Measurements from ENCODE around the gene JARID2. TPM values are rescaled to one million over a fixed set of nuclear protein-coding genes. Genes with fewer than 3 reads are reported as not detected.
A peak's percentile ranks its signal among the peaks of the same experiment; 100 is the strongest.

The JARID2 gene
- total and polyA plus RNA-seq, 9 of the 15 experiments (the other 6 are each of a cell fraction or from before 2014, with no cell fraction given): 5.0 to 29.0 (median 15.6) TPM

DNA sequence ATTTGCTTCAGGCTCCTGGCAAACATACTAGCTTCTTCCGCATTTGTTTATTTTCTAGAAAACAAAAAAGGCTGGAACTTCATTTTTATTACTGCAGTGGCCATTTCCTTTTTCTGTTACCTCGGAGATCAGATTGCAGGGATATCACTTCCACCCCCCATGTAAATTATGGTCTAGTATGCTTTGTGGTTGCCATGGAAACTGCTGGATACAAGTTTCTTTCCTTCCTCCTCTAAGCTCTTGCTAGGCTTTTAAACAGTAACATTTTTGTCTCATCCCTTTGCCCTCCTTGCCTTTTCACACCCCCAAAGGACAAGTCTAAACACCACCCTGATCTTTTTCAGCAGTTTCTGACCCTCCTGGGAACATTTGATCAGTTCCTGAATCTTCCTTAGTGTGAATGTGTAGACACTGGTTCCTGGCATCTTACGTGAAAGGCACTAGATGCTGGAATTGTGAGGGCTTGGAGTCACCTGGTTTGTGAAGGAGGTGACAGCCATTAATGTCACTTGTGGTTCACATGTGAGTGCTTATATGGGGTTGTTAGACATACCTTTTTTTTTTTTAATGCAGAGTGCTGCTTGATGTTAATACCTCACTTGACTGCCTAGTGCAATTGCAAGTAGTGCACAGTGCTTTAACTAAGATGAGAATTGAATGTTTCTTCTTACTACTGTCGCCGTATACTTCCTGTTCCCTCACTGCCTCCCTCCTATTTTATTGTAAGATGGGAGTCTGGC is 181.6 kb downstream of the JARID2 start:
- POLR2A ChIA-PET: interaction anchor here (0.5 to 0.6 kb wide), 2 partner anchors 22 to 179 kb away, joined by 3 read pairs; no protein-coding TSS in a partner anchor
- CTCF ChIA-PET (ENCODE audit: low intra/inter-chr PET ratio): no interaction called here
- no peak overlapping the region for H3K27ac ChIP-seq (ENCODE audit: extremely low read depth, low read depth, low read length)

More for the DNA sequence above, 181.6 kb downstream of the JARID2 start:
- ATAC-seq (no peak), DNase-seq (ENCODE audit: extremely low read depth in 1 of 4, low spot score in 3 of 4) (no peak), FAIRE-seq (no peak)
- Histone ChIP-seq H3K27me3 (ENCODE audit: control insufficient read depth in 2 of 2, insufficient read depth in 2 of 2, low read length in 2 of 2) (no peaks in the 10 kb centered on the region), H3K4me3 (no peak overlapping the region), H3K9me1 (ENCODE audit: control insufficient read depth, insufficient read depth, low read length) (peaks cover 5% of the 10 kb centered on the region), H3K79me2 (ENCODE audit: control insufficient read depth, insufficient read depth, low read length) (peaks cover 64% of the 10 kb centered on the region), H2AFZ (ENCODE audit: low read depth, low read length) (no peak overlapping the region), H3K9me3 (replicated peaks; ENCODE audit: control insufficient read depth, insufficient read depth, low read depth, low read length) (no peaks in the 10 kb centered on the region), H3K36me3 (ENCODE audit: control insufficient read depth, insufficient read depth, low read length) (0 out of 3 replicates have a peak, but pooled peaks cover 8% of the 10 kb centered on the region), H4K20me1 (replicated peaks; ENCODE audit: control insufficient read depth, insufficient read depth, low read length) (peaks cover 8% of the 10 kb centered on the region; the same call in 1 of the 2 replicates), H3K4me1 (replicated peaks in 1 of 2; ENCODE audit: control insufficient read depth in 2 of 2, insufficient read depth in 2 of 2, low read length in 2 of 2) (peaks cover 0 to 4% of the 10 kb centered on the region in 2 experiments; a peak in 2 of 5 replicates), H3K4me2 (ENCODE audit: insufficient read depth, low read length) (no peak overlapping the region), H3K9ac (ENCODE audit: insufficient read depth in 1 of 2, low read depth in 2 of 2, low read length in 2 of 2) (no peak overlapping the region)
- TF ChIP-seq RFX1 (IDR thresholded peaks at IDR 0.05) (peak; percentile 95), CBX8 (IDR thresholded peaks at IDR 0.05; ENCODE audit: borderline replicate concordance, extremely low read depth, low read depth, low read length, poor library complexity, severe bottlenecking) (no peak), CSDE1 (IDR thresholded peaks at IDR 0.05) (peak in 1 of 2 experiments; percentile 59; a peak in 1 of 4 replicates), LARP7 (IDR thresholded peaks at IDR 0.05) (no peak), BMI1 (IDR thresholded peaks at IDR 0.05; ENCODE audit: low read length) (peak; percentile 40; the same call in 1 of the 2 replicates)
- WGBS (ENCODE audit: insufficient coverage, low coverage, missing lambda C conversion rate): 82% methylated on average over 5 of the region's 5 CpGs
- in situ Hi-C loops (cut with MboI) (no loop called here), intact Hi-C loops (cut with micrococcal nuclease) (no loop called here)
- BruUV-seq (replicated peaks): no TSS peak

All from K562 (cell line).